ENCODE results near the gene FBXO24. TPM values are rescaled to one million over a fixed set of nuclear protein-coding genes. Genes with fewer than 3 reads are reported as not detected.
A peak's percentile ranks its signal among the peaks of the same experiment; 100 is the strongest.

FBXO24 gene
- total RNA-seq, 1 donor from 2014 or later: not detected

- DNase-seq: no peak
Observed at GRCh38 chr7:100591596-100591995, 5.5 kb downstream of the FBXO24 start.

DNA sequence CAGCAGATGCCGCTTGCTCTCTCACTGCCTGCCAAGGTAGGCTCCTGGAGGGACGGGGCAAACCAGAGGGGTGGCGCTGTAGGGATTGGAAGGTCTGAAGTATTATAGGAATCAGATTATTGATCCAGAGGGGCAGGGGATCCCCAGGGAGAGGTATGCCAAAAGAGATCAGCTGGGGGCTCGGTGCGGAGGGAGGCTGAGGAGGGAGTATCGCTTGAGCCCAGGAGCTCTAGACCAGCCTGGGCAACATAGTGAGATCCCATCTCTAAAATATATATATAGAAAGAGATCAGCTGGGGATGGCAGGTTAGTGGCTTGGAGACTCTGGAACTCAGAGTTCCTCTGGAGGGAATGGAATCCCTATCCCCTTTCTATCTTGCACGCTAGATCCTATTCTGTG, 9.1 kb downstream of the FBXO24 start:
- DNase-seq: no peak

- no peak for DNase-seq
Observed at GRCh38 chr7:100598425-100598824, 12.3 kb downstream of the FBXO24 start.

GRCh38 chr7:100599911-100600729, 14.0 kb downstream of the FBXO24 start:
- DNase-seq: no peak

- no peak for DNase-seq
Observed at GRCh38 chr7:100600730-100601038, 14.6 kb downstream of the FBXO24 start.

DNA sequence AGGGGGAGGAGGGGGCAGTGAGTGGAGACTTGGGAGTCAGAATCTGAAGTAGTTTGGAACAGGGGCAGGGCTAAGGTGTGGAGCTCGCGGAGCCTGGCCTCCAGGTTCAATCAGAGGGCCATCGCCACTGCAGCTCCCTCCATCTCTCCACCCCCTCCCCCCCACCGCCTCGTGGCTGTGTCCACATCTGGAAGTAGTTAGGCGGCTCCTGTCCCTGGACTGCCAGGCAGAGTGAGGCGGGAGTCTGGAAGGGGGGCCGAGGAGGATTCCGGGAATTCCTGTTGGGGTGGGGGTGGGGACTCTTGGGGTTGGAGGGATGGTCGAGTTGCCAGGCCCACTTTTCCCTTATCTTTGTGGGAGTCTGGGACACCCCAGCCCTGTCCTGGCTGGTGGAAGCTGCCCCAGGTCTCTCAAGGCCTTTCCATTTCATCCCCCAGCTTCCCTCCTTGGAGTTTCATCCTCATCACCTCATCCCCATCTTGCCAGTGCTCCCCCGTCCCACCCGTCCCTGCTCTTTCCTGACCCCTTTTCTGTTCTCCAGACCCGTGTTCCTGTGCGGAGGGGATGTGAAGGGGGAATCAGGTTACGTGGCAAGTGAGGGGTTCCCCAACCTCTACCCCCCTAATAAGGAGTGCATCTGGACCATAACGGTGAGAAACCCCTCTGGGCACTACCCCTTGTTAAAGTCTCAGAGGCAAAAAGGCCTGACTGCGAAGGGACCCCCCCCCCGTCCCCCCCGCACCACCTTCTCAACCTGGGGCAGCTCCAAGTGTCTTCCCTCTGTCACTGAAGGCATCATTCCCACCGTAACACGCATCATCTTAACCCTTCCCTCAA, 17.0 kb downstream of the FBXO24 start:
- no peak for DNase-seq

DNA sequence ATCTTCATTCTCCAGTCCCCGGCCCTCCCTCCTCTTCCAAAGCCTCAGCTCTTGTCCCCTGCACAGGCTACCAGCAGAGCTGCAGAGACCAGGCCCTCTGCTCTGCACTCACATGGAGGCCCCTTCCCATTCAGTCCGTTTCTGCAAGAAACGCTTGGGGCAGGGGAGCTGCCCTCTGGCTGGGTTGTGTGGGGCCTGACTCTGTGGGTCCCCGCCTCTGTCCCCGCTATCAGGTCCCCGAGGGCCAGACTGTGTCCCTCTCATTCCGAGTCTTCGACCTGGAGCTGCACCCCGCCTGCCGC, 17.5 kb downstream of the FBXO24 start:
- no peak for DNase-seq

DNA sequence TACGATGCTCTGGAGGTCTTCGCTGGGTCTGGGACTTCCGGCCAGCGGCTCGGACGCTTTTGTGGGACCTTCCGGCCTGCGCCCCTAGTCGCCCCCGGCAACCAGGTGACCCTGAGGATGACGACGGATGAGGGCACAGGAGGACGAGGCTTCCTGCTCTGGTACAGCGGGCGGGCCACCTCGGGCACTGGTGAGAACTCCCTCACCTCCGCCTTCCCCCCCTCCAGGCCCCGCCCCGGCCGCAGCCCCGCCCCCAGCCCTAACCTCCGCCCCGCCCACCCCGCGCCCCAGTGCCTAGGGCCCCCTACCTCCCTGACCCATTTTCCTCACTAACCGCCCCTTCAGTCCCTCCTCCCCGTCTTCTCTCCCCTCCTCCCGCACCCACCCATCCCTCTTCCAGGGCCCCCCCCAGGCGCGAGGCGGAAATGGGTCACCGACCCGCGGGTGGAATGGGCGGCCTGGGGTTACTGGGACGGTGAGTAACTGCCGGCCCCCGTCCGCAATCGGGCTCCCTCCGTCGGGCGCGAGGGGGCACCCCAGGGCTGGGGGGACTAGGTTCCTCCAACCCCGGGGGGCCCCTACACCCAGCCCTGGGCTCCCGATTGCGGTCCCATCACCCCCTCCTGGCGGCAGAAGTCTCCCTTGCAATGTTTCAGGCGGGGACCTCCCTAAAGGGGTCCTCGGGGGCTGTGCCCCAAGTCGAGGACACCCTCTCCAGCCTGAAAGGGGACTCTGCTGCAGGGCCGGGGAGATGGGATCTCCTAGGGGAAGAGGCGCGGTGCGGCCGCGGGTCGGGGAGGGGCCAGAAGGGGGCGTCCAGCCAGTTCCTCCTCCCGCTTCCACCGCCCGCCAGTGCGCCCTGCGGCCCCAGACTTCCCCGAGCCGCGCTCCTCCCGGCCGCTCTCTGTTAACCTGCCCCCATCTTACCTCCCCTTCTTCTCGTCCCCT, 18.2 kb downstream of the FBXO24 start:
- DNase-seq: peak; percentile 66

DNA sequence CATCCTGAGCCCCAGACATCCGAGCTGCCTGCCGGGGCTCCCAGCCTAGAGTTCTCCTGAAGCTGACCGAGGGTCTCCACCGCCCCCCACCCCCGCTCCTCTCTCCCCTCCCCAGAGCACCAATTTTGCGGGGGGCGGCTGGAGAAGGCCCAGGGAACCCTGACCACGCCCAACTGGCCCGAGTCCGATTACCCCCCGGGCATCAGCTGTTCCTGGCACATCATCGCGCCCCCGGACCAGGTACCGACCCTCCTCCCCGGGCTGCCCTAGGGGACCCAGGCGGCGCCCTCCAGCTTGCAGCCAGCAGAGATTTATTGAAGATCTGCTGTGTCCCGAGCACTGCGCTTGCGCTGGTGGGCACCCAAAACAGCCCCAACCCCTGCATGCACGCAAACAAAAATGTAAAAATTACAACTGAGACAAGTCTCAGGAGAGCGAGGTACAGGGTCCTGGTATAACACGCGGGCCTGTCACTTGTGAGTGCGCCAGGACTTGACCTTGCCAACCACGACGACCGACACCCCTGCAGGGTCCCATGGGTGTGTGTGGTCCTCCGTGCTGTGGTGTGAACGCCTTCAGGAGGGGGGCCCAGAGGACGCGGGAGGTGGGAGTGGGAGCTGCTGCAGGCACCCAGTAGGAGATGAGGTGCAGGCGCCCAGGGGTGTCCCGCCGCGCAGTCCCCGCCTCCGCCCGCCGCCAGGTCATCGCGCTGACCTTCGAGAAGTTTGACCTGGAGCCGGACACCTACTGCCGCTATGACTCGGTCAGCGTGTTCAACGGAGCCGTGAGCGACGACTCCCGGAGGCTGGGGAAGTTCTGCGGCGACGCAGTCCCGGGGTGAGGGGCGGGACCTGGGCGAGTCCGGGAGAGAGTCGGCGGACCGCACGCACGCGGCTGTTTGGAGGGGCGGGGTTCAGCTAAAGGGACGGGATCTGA, 19.1 kb downstream of the FBXO24 start:
- no peak for DNase-seq

DNA sequence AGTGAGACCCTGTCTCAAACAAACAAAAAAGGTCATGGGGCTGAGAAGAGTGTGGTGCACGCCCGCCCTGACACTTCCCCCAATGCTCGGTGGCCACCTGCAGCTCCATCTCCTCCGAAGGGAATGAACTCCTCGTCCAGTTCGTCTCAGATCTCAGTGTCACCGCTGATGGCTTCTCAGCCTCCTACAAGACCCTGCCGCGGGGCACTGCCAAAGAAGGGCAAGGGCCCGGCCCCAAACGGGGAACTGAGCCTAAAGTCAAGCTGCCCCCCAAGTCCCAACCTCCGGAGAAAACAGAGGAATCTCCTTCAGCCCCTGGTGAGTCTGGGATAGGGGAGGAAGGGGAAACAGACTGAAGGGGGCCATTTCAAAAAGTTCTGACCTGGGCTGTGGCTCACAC, 20.2 kb downstream of the FBXO24 start:
- DNase-seq: no peak

DNA sequence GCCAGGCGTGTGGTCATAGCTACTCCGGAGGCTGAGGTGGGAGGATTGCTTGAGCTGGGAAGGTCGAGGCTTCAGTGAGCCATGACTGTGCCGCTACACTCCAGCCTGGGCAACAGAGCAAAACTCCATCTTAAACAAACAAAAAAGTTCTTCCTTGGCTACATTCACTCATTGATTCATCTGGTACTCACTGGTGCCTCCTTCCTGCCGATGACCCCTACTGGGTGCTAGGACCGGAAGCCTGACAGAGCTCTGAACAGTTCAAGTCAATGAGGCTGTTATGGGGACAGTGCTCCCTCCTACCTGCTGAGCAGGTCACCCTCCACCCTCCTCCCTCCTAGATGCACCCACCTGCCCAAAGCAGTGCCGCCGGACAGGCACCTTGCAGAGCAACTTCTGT, 21.0 kb downstream of the FBXO24 start:
- DNase-seq: no peak

- DNase-seq: no peak
Observed at GRCh38 chr7:100609958-100610357, 23.8 kb downstream of the FBXO24 start.

- DNase-seq: peak; percentile 100
Observed at GRCh38 chr7:100611983-100612729, 26.0 kb downstream of the FBXO24 start, which contains the start of gene MOSPD3. Gene MOSPD3, plus strand, starts transcription at chr7:100612540. Its CDS starts 252 bp downstream, at chr7:100612792.

DNA sequence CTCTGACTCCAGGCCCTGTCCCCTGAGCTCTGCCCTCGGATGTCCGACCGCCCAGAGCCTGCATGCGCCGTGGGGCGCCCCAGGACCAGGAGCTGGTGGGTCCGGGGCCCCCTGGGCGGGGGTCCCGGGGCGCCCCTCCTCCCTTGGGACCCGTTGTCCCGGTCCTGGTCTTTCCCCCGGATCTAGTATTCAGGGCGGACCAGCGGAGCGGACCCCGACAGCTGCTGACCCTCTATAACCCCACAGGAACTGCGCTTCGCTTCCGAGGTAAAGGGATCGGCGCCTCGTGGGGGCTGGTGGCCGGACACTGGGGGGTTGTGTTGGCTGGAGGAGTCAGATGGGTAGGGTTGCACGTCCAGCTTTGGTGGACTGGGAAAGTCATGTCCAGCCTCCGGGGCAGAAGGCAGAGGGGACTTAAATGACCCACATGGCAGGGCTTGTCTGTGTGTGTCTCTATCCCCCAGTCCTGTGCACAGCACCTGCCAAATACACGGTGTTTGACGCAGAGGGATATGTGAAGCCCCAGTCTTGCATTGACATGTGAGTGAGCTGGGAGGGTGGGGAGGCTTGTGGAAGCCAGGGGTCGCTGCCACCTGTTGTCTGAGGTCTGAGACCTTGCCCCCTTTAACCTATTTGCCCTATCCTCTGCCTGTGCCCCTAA, 26.7 kb downstream of the FBXO24 start:
- peak; percentile 36 for DNase-seq

DNA sequence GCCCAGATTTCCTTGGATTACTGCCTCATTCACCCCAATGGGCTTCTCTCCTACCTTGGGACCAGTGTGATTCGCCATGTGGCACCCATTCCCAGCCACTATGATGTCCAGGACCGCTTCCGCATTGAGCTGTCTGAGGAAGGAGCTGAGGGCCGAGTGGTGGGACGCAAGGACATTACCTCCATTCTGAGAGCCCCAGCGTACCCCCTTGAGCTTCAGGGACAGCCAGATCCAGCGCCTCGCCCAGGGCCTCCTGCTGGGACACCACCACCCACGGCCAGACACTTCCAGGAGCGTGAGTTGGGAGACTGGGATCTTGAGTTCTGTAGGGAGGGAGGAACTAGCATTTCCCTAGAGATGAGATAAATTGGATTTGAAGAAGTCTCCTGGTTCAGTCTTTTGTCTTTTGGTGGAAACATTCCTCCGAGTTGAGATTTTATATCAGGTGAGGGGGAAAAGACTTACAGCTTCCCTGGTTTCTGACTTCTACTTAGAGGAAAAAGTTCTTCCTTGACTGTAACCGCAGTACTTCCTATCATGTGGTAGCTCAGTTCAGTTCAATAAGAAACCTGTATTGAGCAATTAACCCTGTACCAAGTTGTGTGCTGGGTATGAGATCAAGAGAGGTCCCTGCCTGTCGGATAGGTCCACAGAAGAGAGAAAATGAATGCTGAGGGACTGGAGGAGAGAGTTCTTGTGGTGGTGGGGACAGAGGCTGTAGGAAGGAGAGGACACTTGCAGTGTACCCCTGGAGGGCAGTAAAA, 27.5 kb downstream of the FBXO24 start:
- no peak for DNase-seq

DNA sequence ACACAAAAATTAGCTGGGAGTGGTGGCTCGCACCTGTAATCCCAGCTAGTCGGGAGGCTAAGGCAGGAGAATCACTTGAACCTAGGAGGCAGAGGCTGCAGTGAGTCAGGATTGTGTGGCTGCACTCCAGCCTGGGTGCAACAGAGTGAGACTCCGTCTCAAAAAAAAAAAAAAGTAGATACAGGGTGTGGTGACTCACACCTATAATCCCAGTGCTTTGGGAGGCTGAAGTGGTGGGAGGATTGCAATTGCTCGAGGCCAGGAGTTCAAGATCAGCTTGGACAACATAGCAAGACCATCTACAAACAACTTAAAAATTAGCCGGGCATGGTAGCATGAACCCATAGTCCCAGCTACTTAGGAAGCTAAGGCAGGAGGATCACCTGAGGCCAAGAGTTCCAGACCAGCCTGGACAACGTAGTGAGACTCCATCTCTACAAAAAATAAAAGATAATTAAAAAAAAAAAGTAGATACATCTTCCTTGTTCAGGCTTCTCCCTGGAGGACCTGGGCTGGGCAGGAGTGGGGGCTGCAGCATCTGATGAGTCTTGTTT, 28.3 kb downstream of the FBXO24 start:
- no peak for DNase-seq

DNA sequence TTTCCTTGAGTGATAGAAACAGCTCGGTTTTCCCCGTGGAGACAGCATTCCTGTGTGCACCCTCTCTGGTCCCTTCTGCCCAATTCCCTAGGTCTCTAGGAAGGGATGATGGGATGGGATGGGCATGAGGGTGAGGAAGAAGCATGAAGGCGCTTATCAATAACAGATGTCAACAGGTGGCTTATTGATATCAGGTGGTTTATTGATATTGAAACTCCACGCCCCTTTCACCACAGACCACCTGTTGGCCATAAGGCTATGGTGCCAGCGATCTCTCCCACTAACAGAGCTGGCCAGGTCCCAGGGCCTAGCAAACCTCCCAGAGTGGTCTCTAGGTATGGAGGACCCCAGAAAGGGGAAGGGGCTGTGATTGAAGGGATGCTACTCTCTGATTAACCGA, 34.1 kb downstream of the FBXO24 start:
- no peak for DNase-seq

DNA sequence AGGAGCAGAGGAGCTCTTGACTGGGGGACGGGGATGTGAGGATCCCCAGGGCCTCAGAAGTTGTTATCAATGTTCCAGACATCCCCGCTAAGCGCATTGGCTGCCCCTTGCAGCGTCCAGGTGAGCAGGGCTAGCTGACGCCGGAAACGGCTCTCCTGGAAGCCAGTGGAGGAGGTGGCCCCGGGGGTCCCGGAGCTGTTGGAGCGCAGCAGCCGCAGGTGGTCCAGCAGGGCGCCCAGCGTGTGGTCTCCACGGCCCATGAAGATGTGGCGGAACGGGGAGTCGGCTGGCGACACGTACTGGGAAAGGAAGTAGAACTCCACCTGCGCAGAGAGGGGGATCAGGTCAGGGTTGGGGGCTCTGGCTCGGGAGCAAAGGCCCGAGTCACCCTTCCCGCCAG, 34.7 kb downstream of the FBXO24 start:
- no peak for DNase-seq

- DNase-seq: no peak
Observed at GRCh38 chr7:100621554-100621953, 35.4 kb downstream of the FBXO24 start.
